GM12878 (cell line): ENCODE data around the gene SGMS1. TPM values are rescaled to one million over a fixed set of nuclear protein-coding genes. Genes with fewer than 3 reads are reported as not detected.

ENCODE experiments used
- CHD2 ChIP-seq: IDR thresholded peaks from 2 replicates; pipeline ENCODE4 v1.6.1; 2011; ENCODE audit warnings: low read depth, low read length, improper control_type of control experiment, borderline replicate concordance
- ESRRA ChIP-seq: IDR thresholded peaks from 2 replicates; pipeline ENCODE4 v1.6.1; 2012; ENCODE audit warnings: mild to moderate bottlenecking, low read length, improper control_type of control experiment
- JUNB ChIP-seq: IDR thresholded peaks from 2 replicates; pipeline ENCODE4 v1.6.1; 2016; ENCODE audit warnings: antibody characterized with exemption, mild to moderate bottlenecking
- MLLT1 ChIP-seq: fragments of 450-650 bp; IDR thresholded peaks from 2 replicates; pipeline ENCODE4 v1.6.1; 2016; ENCODE audit warnings: mild to moderate bottlenecking
- NFIC ChIP-seq: IDR thresholded peaks from 2 replicates; pipeline ENCODE4 v1.6.1; 2012; ENCODE audit warnings: low read depth, mild to moderate bottlenecking, inconsistent platforms, low read length, moderate library complexity
- POLR2AphosphoS5 ChIP-seq: IDR thresholded peaks from 2 replicates; pipeline ENCODE4 v1.6.1; 2011; ENCODE audit warnings: mild to moderate bottlenecking, low read length, inconsistent platforms
- PRDM15 ChIP-seq: fragments of 450-650 bp; formaldehyde crosslinking; IDR thresholded peaks from 2 replicates; pipeline ENCODE4 v1.4.0; 2020; ENCODE audit warnings: mild to moderate bottlenecking, moderate library complexity
- TCF12 ChIP-seq: IDR thresholded peaks from 2 replicates; pipeline ENCODE4 v1.6.1; 2011; ENCODE audit warnings: low read depth, mild to moderate bottlenecking, low read length
- polyA plus RNA-seq, 11 experiments: library from polyadenylated mRNA; depleted of rRNA in 4 of 11; unstranded in 6 of 11; stranded (reverse) in 5 of 11; fragments of >200 nt; fragmentation: Nextera tagmentation in 4 of 11; fragmentation: Illumina TruSeq in 1 of 11; extraction: Ambion mirVana in 4 of 11; extraction: Trizol in 1 of 11; gene quantifications; 1 replicate in 1 of 11; 2 replicates in 10 of 11; pipeline versions ENCODE4 v1.2.1 to v1.2.3, GENCODE V29; 2011 to 2016; ENCODE audit warnings: inconsistent platforms in 2 of 11, missing spikeins in 2 of 11, low read depth in 1 of 11
- total RNA-seq, 4 experiments: library from RNA; depleted of rRNA in 3 of 4; stranded (reverse); fragments of >200 nt in 3 of 4; fragmentation: Illumina TruSeq in 1 of 4; extraction: Trizol in 1 of 4; gene quantifications; 2 replicates each; pipeline versions ENCODE4 v1.2.1 to v1.2.3, GENCODE V29; 2013 to 2021
- TF ChIP-seq, protein P1 (sequence below): fragments of 450-650 bp; IDR thresholded peaks from 2 replicates; pipeline ENCODE4 v1.6.1; 2017; ENCODE audit warnings: mild to moderate bottlenecking, low read depth, inconsistent platforms; ENCODE audit not compliant: poor library complexity, severe bottlenecking
- TF ChIP-seq, protein P2 (sequence below): fragments of 450-650 bp; IDR thresholded peaks from 2 replicates; pipeline ENCODE4 v1.6.1; 2016; ENCODE audit warnings: mild to moderate bottlenecking

SGMS1 gene
- total and polyA plus RNA-seq, 10 of the 15 experiments (the other 5 are each of a cell fraction or from before 2014, with no cell fraction given), result 1.4 to 14.5 (median 4.9) TPM

DNA sequence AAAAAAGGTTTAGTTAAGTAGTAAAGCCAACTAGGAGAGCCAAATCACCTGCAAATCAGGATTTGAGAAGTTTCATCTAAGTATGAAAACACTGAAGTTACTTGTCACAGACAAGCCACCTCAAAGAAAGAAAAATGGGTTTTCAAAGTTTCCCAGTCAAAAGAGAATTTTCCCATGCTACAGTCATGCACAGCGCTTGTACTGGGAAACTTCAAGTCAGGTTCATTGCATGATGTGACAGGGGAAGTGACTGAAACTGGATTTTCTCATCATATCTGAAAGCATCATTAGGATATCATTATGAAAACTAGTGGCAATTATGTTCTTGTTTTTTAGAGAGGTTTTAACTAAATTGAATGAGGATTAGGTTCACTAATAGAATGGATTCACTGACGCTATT, 167.0 kb downstream of the SGMS1 start (continued):
- TF ChIP-seq, protein P1, sequence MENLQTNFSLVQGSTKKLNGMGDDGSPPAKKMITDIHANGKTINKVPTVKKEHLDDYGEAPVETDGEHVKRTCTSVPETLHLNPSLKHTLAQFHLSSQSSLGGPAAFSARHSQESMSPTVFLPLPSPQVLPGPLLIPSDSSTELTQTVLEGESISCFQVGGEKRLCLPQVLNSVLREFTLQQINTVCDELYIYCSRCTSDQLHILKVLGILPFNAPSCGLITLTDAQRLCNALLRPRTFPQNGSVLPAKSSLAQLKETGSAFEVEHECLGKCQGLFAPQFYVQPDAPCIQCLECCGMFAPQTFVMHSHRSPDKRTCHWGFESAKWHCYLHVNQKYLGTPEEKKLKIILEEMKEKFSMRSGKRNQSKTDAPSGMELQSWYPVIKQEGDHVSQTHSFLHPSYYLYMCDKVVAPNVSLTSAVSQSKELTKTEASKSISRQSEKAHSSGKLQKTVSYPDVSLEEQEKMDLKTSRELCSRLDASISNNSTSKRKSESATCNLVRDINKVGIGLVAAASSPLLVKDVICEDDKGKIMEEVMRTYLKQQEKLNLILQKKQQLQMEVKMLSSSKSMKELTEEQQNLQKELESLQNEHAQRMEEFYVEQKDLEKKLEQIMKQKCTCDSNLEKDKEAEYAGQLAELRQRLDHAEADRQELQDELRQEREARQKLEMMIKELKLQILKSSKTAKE, result peak; percentile 70
- TF ChIP-seq, protein P2, sequence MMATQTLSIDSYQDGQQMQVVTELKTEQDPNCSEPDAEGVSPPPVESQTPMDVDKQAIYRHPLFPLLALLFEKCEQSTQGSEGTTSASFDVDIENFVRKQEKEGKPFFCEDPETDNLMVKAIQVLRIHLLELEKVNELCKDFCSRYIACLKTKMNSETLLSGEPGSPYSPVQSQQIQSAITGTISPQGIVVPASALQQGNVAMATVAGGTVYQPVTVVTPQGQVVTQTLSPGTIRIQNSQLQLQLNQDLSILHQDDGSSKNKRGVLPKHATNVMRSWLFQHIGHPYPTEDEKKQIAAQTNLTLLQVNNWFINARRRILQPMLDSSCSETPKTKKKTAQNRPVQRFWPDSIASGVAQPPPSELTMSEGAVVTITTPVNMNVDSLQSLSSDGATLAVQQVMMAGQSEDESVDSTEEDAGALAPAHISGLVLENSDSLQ, result peak; percentile 93
- 0 out of 2 replicates have a peak, but pooled peaks have one; percentile 17 for TF ChIP-seq JUNB
- TF ChIP-seq MLLT1, result 0 out of 2 replicates have a peak, but pooled peaks have one; percentile 37
- no peak for TF ChIP-seq POLR2AphosphoS5
- TF ChIP-seq TCF12, result peak; percentile 89
- no peak for TF ChIP-seq PRDM15 (CRISPR knock-in tag)
- TF ChIP-seq ESRRA, result no peak
- TF ChIP-seq NFIC, result peak; percentile 71
- TF ChIP-seq CHD2, result no peak
